ENCODE data around the gene TMIGD2.

GRCh38 chr19:4334929-4335570 is 32.9 kb upstream of the TMIGD2 start:
- TF ChIP-seq POLR2A (IDR thresholded peaks at IDR 0.05; ENCODE audit: low read length), result no peak
- no peak for TF ChIP-seq GATA1 (IDR thresholded peaks at IDR 0.05; ENCODE audit: low read depth, low read length)

All from erythroblast (primary cell).